Measurements from ENCODE around the gene ENOX1.

ENOX1 gene

DNA sequence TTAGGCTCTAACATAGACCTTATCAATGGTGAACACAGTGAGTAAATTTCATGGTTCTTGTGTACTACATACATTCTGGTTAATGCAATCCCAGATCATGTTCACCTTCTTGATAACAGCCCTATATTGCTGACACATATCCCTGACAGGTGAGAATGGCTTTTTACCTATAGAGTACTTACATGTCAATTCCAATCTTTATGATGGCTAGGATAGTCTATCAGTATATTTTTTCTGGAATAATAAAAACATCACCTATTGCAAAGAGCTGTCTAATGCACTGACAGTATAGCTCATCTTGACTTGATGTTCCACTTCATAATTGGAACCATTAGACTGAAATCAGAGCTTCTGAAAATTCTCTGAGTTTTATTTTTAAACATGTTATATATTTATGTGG lies 199.4 kb downstream of the ENOX1 start:
- no peak for DNase-seq

GRCh38 chr13:43584751-43585150 lies 202.0 kb downstream of the ENOX1 start:
- no peak for DNase-seq

DNA sequence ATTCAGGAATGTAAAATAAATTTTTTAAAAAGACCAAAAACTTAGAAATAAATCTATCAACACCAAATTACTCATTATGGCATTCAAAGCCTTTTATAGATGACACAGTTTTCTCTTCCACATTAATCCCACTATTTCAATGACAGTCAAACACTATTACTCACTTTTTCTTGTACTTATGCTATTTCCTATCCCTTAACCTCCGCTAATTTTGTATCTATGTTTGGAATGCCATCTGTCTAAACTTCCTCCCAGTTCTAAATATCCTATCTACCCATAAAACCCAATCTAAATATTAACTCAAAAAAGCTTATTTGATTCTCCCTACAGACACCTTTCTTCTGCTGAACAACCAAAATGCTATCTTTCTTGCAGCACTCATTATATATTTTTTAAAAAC lies 203.5 kb downstream of the ENOX1 start:
- DNase-seq, result no peak

GRCh38 chr13:43580280-43580679 lies 206.5 kb downstream of the ENOX1 start:
- no peak for DNase-seq

GRCh38 chr13:43579321-43579720 lies 207.5 kb downstream of the ENOX1 start:
- DNase-seq, result no peak

DNA sequence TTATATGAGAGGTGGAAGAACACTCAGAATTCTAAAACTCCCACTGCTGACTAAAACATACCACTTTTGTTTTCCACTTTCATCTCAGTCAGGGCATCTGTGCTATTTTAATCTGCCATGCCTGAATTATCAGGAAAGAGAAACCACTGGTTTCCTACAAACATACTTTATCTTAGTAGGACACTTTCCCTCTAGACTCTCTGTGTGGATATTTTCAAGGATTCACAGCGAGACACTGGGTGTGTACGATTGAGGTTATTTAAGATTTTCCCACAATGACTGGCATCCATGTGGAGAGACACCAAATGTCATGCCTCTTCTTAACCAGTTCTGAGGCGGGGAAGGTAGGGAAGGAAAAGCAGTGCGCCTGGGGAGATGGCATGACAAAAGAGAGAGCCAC lies 212.2 kb downstream of the ENOX1 start:
- DNase-seq, result no peak

- no peak for DNase-seq
Measured at GRCh38 chr13:43573802-43574514, 212.8 kb downstream of the ENOX1 start.

- no peak for DNase-seq
Measured at GRCh38 chr13:43573361-43573740, 213.4 kb downstream of the ENOX1 start.

- no peak for DNase-seq
Measured at GRCh38 chr13:43572656-43573360, 214.0 kb downstream of the ENOX1 start.

DNA sequence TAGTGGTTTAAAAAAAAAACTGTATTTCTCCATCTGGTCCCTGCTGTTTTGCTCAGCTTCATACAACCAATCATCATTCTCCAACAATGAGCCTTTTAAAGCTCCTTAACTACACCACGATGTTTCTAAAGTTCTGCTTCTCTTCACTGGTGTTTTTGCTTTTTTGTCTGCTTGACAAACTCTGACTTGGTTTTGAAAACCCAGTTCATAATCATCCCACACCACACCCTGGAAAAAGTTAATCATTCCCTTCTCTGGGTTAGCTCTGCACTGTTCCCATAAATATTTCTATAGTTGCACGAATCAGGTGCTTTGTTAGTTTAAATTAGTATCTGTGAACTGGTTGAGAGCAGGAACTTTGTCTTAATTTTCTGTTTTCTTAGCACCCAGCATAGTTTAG lies 217.1 kb downstream of the ENOX1 start:
- no peak for DNase-seq

- DNase-seq, result no peak
Measured at GRCh38 chr13:43567608-43568007, 219.2 kb downstream of the ENOX1 start.

- DNase-seq, result no peak
Measured at GRCh38 chr13:43564952-43565351, 221.8 kb downstream of the ENOX1 start.

GRCh38 chr13:43561081-43561480 lies 225.7 kb downstream of the ENOX1 start:
- DNase-seq, result no peak

DNA sequence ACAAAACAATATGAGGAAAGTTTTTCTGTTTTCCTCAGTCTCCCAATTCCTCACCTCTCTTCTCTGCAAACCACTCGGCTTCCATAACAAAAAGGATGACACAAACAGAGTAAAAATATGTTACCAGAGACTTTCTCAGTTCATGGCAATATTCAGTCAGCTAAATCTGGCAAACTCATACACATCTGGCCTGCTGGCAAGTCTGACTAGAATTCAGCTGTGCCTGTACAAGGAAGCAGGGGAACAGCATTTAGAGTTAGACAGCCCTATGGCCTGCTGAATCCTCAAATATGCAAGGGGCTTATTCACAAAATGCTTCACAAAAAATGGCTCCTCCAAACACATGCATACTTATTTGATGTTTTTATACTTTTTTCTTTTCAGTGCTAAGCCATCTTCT lies 227.8 kb downstream of the ENOX1 start:
- no peak for DNase-seq

DNA sequence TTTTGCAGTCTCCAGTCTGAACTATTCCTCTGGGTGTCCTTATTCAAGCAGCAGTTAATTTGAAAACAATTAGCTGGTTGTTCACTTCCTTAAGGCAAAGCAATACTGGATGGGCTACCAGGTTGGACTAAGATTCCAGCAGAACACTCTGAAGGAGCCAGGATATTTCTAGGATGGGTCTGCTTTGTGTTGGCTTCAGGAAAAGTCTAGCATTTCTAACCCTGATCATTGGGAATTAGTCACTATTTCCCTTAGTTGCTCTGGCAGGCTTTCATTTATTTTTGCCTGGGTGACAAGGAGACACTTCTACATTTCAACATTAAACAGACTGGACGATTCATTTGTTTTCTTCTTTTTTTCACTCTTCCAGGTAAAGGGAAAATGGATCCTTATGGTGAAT lies 228.4 kb downstream of the ENOX1 start:
- DNase-seq, result no peak

- DNase-seq, result no peak
Measured at GRCh38 chr13:43555667-43556066, 231.1 kb downstream of the ENOX1 start.

DNA sequence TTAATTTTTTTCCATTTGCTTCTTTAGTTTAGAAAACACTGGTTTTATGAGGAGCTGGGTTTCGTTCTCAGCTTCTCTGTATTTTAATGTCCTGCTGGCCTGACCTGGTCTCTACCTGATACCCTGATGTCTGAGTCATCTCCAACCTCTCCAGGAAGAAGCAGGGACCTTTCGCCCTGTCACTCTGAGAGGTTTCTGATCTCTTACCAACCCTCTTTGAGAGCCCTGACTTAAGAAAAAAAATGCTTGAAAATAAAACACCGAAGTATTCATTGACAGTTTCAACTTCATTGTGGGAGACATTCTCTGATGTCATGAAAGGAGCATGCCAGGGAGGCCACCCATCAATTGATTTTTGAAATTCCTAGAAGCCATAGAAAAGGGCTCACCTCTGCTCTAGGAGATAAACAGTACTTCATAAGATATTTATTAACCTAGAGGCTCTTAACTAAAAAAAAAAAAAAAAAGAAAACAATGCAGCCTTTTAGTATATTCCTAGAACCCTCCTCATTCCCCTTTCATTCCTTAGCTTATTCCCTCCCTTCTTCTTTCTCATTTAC lies 234.8 kb downstream of the ENOX1 start:
- DNase-seq, result no peak

- DNase-seq, result no peak
Measured at GRCh38 chr13:43546816-43547215, 240.0 kb downstream of the ENOX1 start.

DNA sequence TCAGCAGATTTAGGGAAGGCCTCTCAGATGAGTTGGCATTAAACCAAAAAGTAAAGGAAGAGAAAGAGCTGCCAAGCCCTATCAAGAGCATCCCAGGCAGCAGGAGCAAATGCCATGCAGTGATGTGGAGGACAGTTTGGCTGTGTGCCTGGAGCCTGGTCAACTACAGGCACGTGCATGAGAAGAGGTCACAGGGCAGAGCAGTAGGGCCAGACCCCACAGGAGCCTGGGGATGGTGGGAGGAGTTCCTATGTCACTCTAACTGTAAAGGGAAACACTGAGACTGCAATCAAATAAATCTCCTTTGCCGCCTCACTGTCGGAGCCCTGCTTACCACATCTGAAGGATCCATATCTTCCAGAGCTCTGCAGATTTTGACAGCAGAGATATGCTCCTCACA lies 240.5 kb downstream of the ENOX1 start:
- DNase-seq, result no peak

DNA sequence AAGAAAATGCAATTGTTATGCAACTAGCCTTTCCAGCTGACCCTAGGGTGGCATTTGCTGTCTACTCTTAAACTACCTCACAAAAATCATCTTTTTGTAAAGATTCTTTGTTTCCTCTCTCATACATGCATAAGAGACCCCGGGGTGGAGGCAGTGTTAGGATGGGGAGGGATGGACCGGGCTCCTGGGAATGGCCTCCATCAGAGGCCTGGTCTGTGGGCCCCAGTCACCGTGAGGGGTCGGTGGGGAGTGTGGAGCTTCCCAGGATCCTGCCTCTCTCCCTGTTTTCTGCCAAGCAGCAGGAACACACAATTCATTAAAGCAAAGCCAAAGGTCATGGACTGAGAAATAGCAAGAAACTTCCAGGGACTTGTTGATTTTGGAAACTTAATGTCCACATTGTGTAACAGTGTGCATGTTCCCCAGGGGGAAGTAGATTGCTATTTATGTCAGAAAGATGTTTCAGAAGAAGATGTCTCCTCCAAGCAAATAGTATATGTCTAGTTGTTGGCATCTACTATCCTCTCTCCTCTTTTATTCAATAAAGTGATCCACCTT lies 241.4 kb downstream of the ENOX1 start:
- no peak for DNase-seq

- DNase-seq, result no peak
Measured at GRCh38 chr13:43544631-43545030, 242.1 kb downstream of the ENOX1 start.

DNA sequence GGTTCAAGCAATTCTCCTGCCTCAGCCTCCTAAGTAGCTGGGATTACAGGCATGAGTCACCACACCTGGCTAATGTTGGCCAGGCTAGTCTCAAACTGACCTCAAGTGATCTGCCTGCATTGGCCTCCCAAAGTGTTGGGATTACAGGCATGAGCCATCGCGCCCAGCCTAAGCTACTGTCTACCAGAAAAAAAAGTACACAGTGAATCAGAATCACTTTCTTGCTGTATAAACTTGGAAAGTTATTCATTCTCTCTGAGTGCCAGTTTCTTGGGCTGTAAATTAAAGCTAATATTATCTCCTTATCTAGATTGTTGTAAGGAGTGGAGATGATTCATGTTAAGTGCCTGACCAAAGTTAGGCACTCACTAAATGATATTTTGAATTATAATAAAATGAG lies 242.8 kb downstream of the ENOX1 start:
- DNase-seq, result no peak

DNA sequence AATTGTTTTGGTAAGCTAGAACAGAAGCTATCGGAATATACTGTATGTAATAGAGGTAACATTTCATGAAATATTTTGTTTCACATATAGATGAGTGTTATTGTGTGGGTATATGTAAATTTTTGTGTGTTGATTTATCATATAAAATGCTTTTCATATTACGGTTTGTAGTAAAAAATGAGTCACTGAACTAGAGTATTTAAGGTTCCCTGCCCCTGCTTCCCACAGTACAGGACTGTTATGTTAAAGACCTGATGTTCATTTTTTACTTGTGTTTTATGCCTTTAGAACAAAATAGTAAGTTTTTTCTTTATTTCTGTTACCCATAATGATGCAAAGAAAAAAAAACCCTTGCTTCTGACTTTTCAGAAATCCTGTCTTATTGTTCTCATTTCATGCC lies 243.4 kb downstream of the ENOX1 start:
- no peak for DNase-seq

GRCh38 chr13:43537124-43537523 lies 249.6 kb downstream of the ENOX1 start:
- DNase-seq, result no peak

All from activated T-cell treated with anti-CD3 and anti-CD28 coated beads, Interleukin-2, amount 50 U/mL, for 1 hour (primary cell).